SH-SY5Y (cell line): ENCODE data around the gene SLC23A3.

Experiments
- GATA2 ChIP-seq: IDR thresholded peaks from 2 replicates; pipeline ENCODE4 v1.6.1; 2011; ENCODE audit warnings: mild to moderate bottlenecking, low read depth, low read length
- GATA3 ChIP-seq: IDR thresholded peaks from 2 replicates; pipeline ENCODE4 v1.6.1; 2011; ENCODE audit warnings: low read depth, mild to moderate bottlenecking, low read length, moderate library complexity

DNA sequence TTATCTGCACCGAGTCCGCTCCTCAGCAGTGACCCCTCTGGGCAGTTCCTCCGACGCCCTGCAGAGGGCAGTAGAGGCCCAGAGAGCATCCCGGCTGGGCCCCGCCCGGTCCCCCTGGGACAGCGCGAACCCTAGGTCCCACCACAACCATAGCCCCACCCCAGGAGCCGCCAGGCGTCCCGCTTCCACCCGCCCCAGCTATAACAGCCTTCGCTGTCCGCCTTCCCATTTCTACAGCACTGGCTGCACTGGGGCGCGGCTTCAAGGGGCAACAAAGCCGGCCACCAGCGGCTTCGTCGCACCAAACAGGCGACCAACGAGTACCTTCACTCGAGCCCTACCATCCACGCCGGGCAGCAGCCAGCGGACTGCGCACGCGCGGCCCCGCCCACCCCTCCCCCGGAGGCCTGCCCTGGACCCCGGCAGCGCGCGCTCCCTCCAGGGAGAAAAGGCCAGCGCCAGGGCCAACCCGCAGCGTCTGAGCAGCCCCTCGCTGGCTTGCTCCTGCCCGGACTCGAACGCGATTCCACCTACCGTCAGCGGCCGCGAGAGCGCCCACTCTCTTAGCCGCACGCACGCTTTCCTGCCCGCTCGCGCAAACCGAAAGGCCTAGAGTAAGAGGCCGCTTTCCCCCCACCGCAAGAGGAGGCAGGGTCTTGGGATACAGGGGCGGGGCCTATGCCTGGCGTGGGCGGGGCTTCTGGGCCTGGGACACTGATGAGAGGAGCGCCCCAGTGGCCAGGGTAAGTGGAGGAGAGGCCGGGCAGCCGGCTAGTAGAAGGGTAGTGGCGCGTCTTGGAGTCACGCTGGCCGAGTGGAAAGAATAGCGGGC is 9.4 kb downstream of the SLC23A3 start, which contains the start of gene NHEJ1:
- no peak for TF ChIP-seq GATA2
- no peak for TF ChIP-seq GATA3
